ENCODE results near the gene RBM6. TPM values are rescaled to one million over a fixed set of nuclear protein-coding genes. Genes with fewer than 3 reads are reported as not detected.

RBM6 gene
- total RNA-seq, 6 donors from 2014 or later, result 67.9 to 380 (median 123) TPM

DNA sequence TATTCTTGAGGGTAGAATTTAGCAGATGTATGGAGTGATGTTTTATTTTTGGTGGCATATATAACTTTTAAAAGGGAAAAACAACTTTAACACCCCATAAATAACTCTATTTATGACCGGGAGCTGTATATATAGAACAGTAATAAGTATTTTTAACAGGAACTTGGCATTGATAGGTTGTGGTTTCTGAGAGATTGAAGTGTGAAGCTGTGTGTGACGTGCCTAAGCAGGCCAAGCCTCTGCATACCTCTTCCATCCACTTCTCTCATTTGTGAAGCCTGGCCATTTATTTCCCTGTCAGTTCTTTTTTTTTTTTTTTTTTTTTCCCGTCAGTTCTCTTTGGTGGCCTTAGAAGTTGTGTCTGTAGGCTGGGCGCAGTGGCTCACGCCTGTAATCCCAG, 171.8 kb downstream of the RBM6 start:
- 78 to 82% methylated on average over 5 of the region's 5 CpGs for WGBS, 2 donors
- H3K4me3 ChIP-seq, result no peak overlapping the region
- H3K4me1 ChIP-seq, result peaks cover 0 to 3% (median 0%) of the 10 kb centered on the region in 4 donors
- TF ChIP-seq CTCF (IDR thresholded peaks at IDR 0.05), result no peak
- no peak for TF ChIP-seq EP300 (IDR thresholded peaks at IDR 0.05)
- no peak for TF ChIP-seq POLR2AphosphoS5 (IDR thresholded peaks at IDR 0.05)
- no peak for TF ChIP-seq POLR2A (IDR thresholded peaks at IDR 0.05)
- no peaks in the 10 kb centered on the region for H3K27me3 ChIP-seq
- H3K27ac ChIP-seq, result no peak overlapping the region
- H3K9me3 ChIP-seq, result no peaks in the 10 kb centered on the region
- no peak for DNase-seq
- no peak for ATAC-seq (ENCODE audit: low FRiP score in 2 of 2)
- H3K36me3 ChIP-seq, result peaks cover 93 to 100% (median 97%) of the 10 kb centered on the region in 4 donors

GRCh38 chr3:50112462-50112861, 172.5 kb downstream of the RBM6 start:
- TF ChIP-seq POLR2AphosphoS5 (IDR thresholded peaks at IDR 0.05), result no peak
- no peak for TF ChIP-seq EP300 (IDR thresholded peaks at IDR 0.05)
- TF ChIP-seq POLR2A (IDR thresholded peaks at IDR 0.05), result no peak
- TF ChIP-seq CTCF (IDR thresholded peaks at IDR 0.05), result no peak
- Histone ChIP-seq H3K27ac (no peak overlapping the region), H3K36me3 (peaks cover 93 to 100% (median 97%) of the 10 kb centered on the region in 4 donors), H3K9me3 (no peaks in the 10 kb centered on the region), H3K4me1 (no peaks in the 10 kb centered on the region), H3K27me3 (no peaks in the 10 kb centered on the region), H3K4me3 (no peak overlapping the region)
- ATAC-seq (ENCODE audit: low FRiP score in 2 of 2), result no peak
- 89 to 92% methylated on average over 3 of the region's 3 CpGs for WGBS, 2 donors
- no peak for DNase-seq

DNA sequence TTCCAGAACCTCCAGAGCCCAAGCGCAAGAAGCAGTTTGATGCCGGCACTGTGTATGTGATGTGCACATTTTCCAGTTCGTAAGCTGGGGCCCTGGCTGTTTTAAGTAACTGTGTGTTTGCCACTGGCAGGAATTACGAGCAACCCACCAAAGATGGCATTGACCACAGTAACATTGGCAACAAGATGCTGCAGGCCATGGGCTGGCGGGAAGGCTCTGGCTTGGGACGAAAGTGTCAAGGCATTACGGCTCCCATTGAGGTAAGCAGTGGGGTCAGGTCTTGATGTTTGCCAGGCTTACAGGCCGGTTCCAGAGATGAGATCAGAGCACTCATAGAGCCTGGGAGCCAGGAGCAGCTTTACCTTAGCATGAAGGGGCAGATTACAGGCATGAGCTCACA, 177.2 kb downstream of the RBM6 start:
- Histone ChIP-seq H3K36me3 (peaks cover 73 to 97% (median 87%) of the 10 kb centered on the region in 4 donors), H3K4me1 (no peaks in the 10 kb centered on the region), H3K27me3 (no peaks in the 10 kb centered on the region), H3K27ac (no peak overlapping the region), H3K4me3 (no peak overlapping the region), H3K9me3 (no peaks in the 10 kb centered on the region)
- WGBS, 2 donors, result 94 to 96% methylated on average over 4 to 8 of the region's 8 CpGs
- TF ChIP-seq POLR2A (IDR thresholded peaks at IDR 0.05) (no peak), POLR2AphosphoS5 (IDR thresholded peaks at IDR 0.05) (no peak), CTCF (IDR thresholded peaks at IDR 0.05) (no peak), EP300 (IDR thresholded peaks at IDR 0.05) (no peak)
- DNase-seq (no peak), ATAC-seq (ENCODE audit: low FRiP score in 2 of 2) (no peak)

DNA sequence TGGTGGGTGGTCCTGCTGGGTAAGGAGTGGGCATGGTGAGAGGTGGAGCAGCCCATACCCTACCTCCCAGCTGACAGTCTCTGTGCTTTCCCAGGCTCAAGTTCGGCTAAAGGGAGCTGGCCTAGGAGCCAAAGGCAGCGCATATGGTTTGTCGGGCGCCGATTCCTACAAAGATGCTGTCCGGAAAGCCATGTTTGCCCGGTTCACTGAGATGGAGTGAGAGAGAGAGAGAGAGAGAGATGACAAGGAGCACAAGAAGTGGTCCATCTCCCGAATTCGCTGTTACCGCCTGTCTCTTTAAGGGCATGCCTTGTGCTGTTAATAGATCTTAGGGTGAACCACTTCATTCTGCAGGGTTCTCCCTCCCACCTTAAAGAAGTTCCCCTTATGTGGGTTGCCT, 178.3 kb downstream of the RBM6 start:
- H3K27ac ChIP-seq, result no peak overlapping the region
- TF ChIP-seq POLR2AphosphoS5 (IDR thresholded peaks at IDR 0.05) (no peak), CTCF (IDR thresholded peaks at IDR 0.05) (no peak), POLR2A (IDR thresholded peaks at IDR 0.05) (no peak), EP300 (IDR thresholded peaks at IDR 0.05) (no peak)

DNA sequence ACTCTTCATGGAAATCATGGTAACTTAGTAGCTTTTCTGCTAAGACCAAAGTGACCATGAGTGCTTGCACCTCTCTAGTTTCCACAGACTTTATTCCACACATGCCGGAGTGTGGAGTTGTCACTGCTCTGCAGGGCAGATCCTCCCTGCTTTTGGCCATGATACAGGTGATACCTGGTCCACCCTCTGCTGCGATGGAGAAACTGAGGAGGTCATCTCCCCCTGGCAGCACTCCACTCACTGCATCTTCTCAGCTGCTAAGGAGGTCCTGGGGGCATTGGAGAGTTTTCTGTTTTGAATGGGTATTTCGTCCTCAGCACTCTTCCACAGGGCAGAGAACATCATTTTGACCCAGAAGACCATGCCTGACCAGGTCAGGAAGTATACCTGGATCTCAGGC, 179.8 kb downstream of the RBM6 start:
- TF ChIP-seq CTCF (IDR thresholded peaks at IDR 0.05) (no peak), EP300 (IDR thresholded peaks at IDR 0.05) (no peak), POLR2AphosphoS5 (IDR thresholded peaks at IDR 0.05) (no peak), POLR2A (IDR thresholded peaks at IDR 0.05) (no peak)
- H3K27me3 ChIP-seq, result no peaks in the 10 kb centered on the region
- peaks cover 5 to 12% (median 9%) of the 10 kb centered on the region in 4 donors for H3K4me1 ChIP-seq
- no peak for DNase-seq
- H3K4me3 ChIP-seq, result no peak overlapping the region
- no peak overlapping the region for H3K27ac ChIP-seq
- ATAC-seq (ENCODE audit: low FRiP score in 2 of 2), result no peak
- peaks cover 50 to 70% (median 62%) of the 10 kb centered on the region in 4 donors for H3K36me3 ChIP-seq
- H3K9me3 ChIP-seq, result no peaks in the 10 kb centered on the region
- 88 to 89% methylated on average over 3 of the region's 3 CpGs for WGBS, 2 donors

More for the DNA sequence above, 178.3 kb downstream of the RBM6 start:
- no peak for ATAC-seq (ENCODE audit: low FRiP score in 2 of 2)
- Histone ChIP-seq H3K9me3 (no peaks in the 10 kb centered on the region), H3K4me3 (no peak overlapping the region), H3K36me3 (peaks cover 65 to 86% (median 77%) of the 10 kb centered on the region in 4 donors), H3K4me1 (no peaks in the 10 kb centered on the region), H3K27me3 (no peaks in the 10 kb centered on the region)
- no peak for DNase-seq
- WGBS, 2 donors, result 85 to 87% methylated on average over 3 to 10 of the region's 10 CpGs

Data from upper lobe of left lung (tissue), 6 donors.